Hippocampal formation (tissue), 2 donors: ENCODE measurements around the gene KBTBD8.

ENCODE experiments used
- DNase-seq, 2 donors: peaks; one replicate each; lab custom pipeline; 2025; lab: John Stamatoyannopoulos, UW

KBTBD8 gene

DNA sequence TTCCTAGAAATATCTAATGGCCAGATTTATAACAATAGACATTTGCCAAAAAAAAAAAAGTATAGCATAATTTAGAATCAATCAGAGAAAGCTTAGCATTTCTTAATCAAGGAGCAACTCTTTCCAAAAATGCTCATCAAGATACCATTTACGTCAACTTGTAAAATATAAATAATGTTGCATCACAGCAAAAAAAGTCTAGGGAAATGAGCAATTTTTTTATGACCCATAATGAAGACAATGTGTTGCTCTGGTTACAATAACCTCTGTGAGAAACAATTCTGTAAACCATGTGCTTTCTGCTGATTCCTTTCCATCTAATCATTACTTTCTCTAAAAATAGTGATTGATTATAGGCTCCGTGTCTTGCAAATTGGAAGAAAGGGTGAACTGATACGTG, 36.3 kb downstream of the KBTBD8 start:
- no peak for DNase-seq

DNA sequence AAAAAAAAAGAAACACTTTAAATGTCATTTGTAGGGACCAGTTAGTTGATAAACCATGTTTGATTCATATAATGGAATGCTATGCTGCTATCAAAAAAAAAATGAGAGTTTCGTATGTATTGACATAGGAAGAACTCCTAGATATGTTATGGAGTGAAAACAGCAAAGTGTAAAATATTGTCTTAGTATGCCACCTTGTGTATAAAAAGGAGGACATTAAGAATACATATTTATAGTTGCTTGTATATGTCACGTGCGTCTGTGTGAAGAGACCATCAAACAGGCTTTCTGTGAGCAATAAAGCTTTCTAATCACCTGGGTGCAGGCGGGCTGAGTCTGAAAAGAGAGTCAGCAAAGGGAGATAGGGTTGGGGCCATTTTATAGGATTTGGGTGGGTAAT, 39.5 kb downstream of the KBTBD8 start:
- no peak for DNase-seq

DNA sequence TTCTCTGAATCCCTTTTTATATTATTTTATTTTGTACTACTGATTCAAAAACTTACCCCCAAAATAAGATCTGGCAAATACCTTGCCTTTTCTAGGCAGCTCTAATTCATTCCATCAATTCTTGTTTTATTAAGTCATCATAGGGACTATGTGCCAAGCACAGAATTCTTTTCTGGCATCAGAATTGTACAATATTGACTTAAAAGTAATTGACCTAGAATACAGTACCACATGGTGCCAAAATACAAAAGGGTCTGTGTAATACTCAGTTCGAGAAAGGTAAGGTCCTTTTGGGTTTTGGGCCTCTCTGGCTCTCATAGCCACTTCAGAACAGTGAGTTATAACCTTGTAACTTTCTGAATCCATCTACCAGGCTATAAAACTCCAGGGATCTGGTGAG, 46.2 kb downstream of the KBTBD8 start:
- no peak for DNase-seq

GRCh38 chr3:67044955-67045354, 46.8 kb downstream of the KBTBD8 start:
- DNase-seq = no peak

- DNase-seq = no peak
Observed at GRCh38 chr3:67045711-67046465, 47.8 kb downstream of the KBTBD8 start.

DNA sequence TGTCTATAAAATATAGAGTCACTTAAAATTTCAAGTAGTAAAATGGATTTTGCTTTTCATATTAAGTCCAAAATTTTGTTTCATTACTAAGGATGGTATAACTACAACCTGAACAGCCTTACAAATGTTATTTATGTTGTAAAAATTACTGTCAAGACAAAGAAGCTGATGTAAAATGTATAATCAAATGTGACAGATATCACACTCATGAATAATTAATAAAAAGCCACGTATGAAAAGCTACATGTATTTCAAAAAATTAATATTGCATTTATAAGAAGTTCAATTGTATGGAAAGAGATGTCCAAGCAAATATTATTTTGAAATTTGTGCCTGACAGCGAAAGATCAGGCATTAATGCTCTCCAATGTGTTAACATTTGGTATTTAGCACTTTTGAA, 48.9 kb downstream of the KBTBD8 start:
- no peak for DNase-seq

DNA sequence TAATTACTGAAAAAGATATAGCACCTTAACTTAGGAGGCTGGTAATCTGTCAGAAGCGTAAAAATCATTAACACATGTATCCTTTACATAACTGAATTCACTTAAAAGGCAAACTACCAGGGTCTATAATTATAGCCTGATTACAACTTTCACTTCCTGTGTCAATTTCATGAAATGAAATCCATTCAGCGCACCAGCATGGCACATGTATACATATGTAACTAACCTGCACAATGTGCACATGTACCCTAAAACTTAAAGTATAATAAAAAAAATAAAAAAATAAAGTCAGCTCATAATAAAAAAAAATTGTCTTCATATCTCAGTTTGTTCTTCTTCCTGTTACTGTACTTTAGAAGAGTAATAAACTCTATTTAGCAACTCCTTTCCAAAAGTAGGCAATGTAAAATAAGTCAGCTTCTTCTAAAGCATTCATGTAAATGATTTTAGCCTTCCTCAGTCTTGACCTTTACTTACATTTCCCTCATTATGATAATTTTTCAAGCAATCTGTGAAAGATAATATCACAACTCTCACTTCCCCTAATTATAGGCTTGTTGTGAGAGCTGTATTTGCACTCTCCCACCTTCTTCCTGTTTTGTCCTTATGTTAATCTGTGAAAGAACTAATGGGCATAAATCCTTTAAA, 50.1 kb downstream of the KBTBD8 start:
- DNase-seq = no peak

GRCh38 chr3:67048715-67049074, 50.6 kb downstream of the KBTBD8 start:
- no peak for DNase-seq

GRCh38 chr3:67059443-67059842, 61.3 kb downstream of the KBTBD8 start:
- DNase-seq = no peak
